NT2/D1 (cell line): ENCODE measurements around the gene RGS14.

Experiments used
- DNase-seq: peaks from one replicate; pipeline ENCODE4 v3.0.0-alpha.2; 2011; ENCODE audit warnings: low read depth, low spot score
- H3K27me3 ChIP-seq: 2 replicates; pipeline ENCODE4 v1.6.0; 2011; ENCODE audit warnings: mild to moderate bottlenecking; ENCODE audit not compliant: insufficient read length, insufficient read depth
- H3K36me3 ChIP-seq: 2 replicates; pipeline ENCODE4 v1.6.1; 2011; ENCODE audit warnings: mild to moderate bottlenecking, low read length, mixed read lengths; ENCODE audit not compliant: insufficient read depth, insufficient read length
- H3K4me1 ChIP-seq: 2 replicates; pipeline ENCODE4 v1.5.1; 2011; ENCODE audit not compliant: insufficient read depth, insufficient read length
- H3K4me3 ChIP-seq: 2 replicates; pipeline ENCODE4 v1.5.1; 2011; ENCODE audit warnings: low read depth; ENCODE audit not compliant: insufficient read length
- H3K9ac ChIP-seq: 2 replicates; pipeline ENCODE4 v1.6.0; 2011; ENCODE audit warnings: low read depth; ENCODE audit not compliant: insufficient read length
- H3K9me3 ChIP-seq: 2 replicates; pipeline ENCODE4 v1.5.1; 2011; ENCODE audit warnings: mild to moderate bottlenecking, low read length; ENCODE audit not compliant: insufficient read depth
- SUZ12 ChIP-seq: IDR thresholded peaks from 2 replicates; pipeline ENCODE4 v1.6.1; 2011; ENCODE audit not compliant: insufficient read length, insufficient read depth; ENCODE audit errors: extremely low read depth
- YY1 ChIP-seq: IDR thresholded peaks from 2 replicates; pipeline ENCODE4 v1.6.1; 2011; ENCODE audit not compliant: insufficient read length, insufficient read depth
- ZNF274 ChIP-seq: IDR thresholded peaks from 2 replicates; pipeline ENCODE4 v1.6.1; 2011; ENCODE audit warnings: mild to moderate bottlenecking, low read depth, low read length

RGS14 gene

GRCh38 chr5:177363565-177363964, 5.8 kb downstream of the RGS14 start:
- H3K9ac ChIP-seq: no peak overlapping the region
- no peak for TF ChIP-seq YY1
- TF ChIP-seq ZNF274: no peak
- no peak for TF ChIP-seq SUZ12
- peak overlapping the region; percentile 2 for H3K4me3 ChIP-seq

GRCh38 chr5:177364159-177364962, 6.6 kb downstream of the RGS14 start:
- TF ChIP-seq YY1: no peak
- TF ChIP-seq ZNF274: no peak
- TF ChIP-seq SUZ12: no peak
- peaks cover 21% of the 10 kb centered on the region for H3K27me3 ChIP-seq
- peaks cover 11% of the 10 kb centered on the region for H3K4me1 ChIP-seq
- no peak overlapping the region for H3K9ac ChIP-seq
- H3K9me3 ChIP-seq: no peaks in the 10 kb centered on the region
- no peak for DNase-seq
- no peaks in the 10 kb centered on the region for H3K36me3 ChIP-seq
- H3K4me3 ChIP-seq: no peak overlapping the region

More at GRCh38 chr5:177363565-177363964, 5.8 kb downstream of the RGS14 start:
- Histone ChIP-seq H3K4me1 (peaks cover 11% of the 10 kb centered on the region), H3K36me3 (no peaks in the 10 kb centered on the region), H3K9me3 (no peaks in the 10 kb centered on the region), H3K27me3 (peaks cover 19% of the 10 kb centered on the region)
- DNase-seq: no peak

- Histone ChIP-seq H3K4me1 (peaks cover 13% of the 10 kb centered on the region), H3K27me3 (peaks cover 21% of the 10 kb centered on the region), H3K9me3 (no peaks in the 10 kb centered on the region), H3K36me3 (no peaks in the 10 kb centered on the region), H3K9ac (peak overlapping the region; percentile 81), H3K4me3 (peak overlapping the region; percentile 35)
- no peak for TF ChIP-seq SUZ12
- TF ChIP-seq YY1: no peak
- no peak for TF ChIP-seq ZNF274
- no peak for DNase-seq
Measured at GRCh38 chr5:177365845-177366527, 8.3 kb downstream of the RGS14 start.

- H3K9me3 ChIP-seq: no peaks in the 10 kb centered on the region
- H3K9ac ChIP-seq: peak overlapping the region; percentile 81
- peak; percentile 83 for DNase-seq
Measured at GRCh38 chr5:177366528-177367322, 9.0 kb downstream of the RGS14 start.

GRCh38 chr5:177367323-177367848, 9.7 kb downstream of the RGS14 start:
- H3K36me3 ChIP-seq: no peaks in the 10 kb centered on the region
- H3K4me1 ChIP-seq: peaks cover 12% of the 10 kb centered on the region
- TF ChIP-seq SUZ12: no peak
- TF ChIP-seq ZNF274: no peak
- TF ChIP-seq YY1: no peak
- H3K27me3 ChIP-seq: peaks cover 16% of the 10 kb centered on the region
- no peak overlapping the region for H3K9ac ChIP-seq
- peak overlapping the region; percentile 46 for H3K4me3 ChIP-seq
- DNase-seq: no peak
- no peaks in the 10 kb centered on the region for H3K9me3 ChIP-seq

More at GRCh38 chr5:177366528-177367322, 9.0 kb downstream of the RGS14 start:
- Histone ChIP-seq H3K4me1 (peaks cover 15% of the 10 kb centered on the region), H3K27me3 (peaks cover 21% of the 10 kb centered on the region), H3K4me3 (peak overlapping the region; percentile 46), H3K36me3 (no peaks in the 10 kb centered on the region)
- TF ChIP-seq ZNF274 (no peak), SUZ12 (no peak)

- no peaks in the 10 kb centered on the region for H3K36me3 ChIP-seq
- no peaks in the 10 kb centered on the region for H3K9me3 ChIP-seq
- H3K27me3 ChIP-seq: peaks cover 14% of the 10 kb centered on the region
- H3K9ac ChIP-seq: no peak overlapping the region
- peaks cover 12% of the 10 kb centered on the region for H3K4me1 ChIP-seq
- TF ChIP-seq ZNF274 (no peak), SUZ12 (no peak), YY1 (no peak)
- H3K4me3 ChIP-seq: no peak overlapping the region
- DNase-seq: no peak
Measured at GRCh38 chr5:177367981-177368868, 10.5 kb downstream of the RGS14 start.
